GM12878 (cell line): Measurements from ENCODE around the gene ZNF554.
A peak's percentile ranks its signal among the peaks of the same experiment; 100 is the strongest.

ENCODE experiments used
- BHLHE40 ChIP-seq, 2 experiments: fragments of 450-650 bp in 1 of 2; IDR thresholded peaks; 2 replicates each; pipeline ENCODE4 v1.6.1; 2011 to 2017; ENCODE audit warnings: low read depth in 2 of 2, borderline replicate concordance in 1 of 2, improper control_type of control experiment in 1 of 2, low read length in 1 of 2, mild to moderate bottlenecking in 1 of 2
- EZH2 ChIP-seq: IDR thresholded peaks from 2 replicates; pipeline ENCODE4 v1.6.1; 2012; ENCODE audit warnings: low read depth, mild to moderate bottlenecking, control low read depth, inconsistent platforms, low read length, borderline replicate concordance; ENCODE audit not compliant: control insufficient read depth
- FOS ChIP-seq: IDR thresholded peaks from 3 replicates; pipeline ENCODE4 v1.6.1; 2011; ENCODE audit warnings: borderline replicate concordance; ENCODE audit not compliant: insufficient read length; ENCODE audit errors: extremely low read depth
- JUND ChIP-seq: IDR thresholded peaks from 2 replicates; pipeline ENCODE4 v1.6.1; 2012; ENCODE audit warnings: low read depth, mild to moderate bottlenecking, low read length, improper control_type of control experiment, moderate library complexity
- KLF5 ChIP-seq: fragments of 450-650 bp; IDR thresholded peaks from 2 replicates; pipeline ENCODE4 v1.6.1; 2014; ENCODE audit warnings: mild to moderate bottlenecking; ENCODE audit not compliant: partially characterized antibody
- POLR2A ChIP-seq: IDR thresholded peaks from 2 replicates; pipeline ENCODE4 v1.6.1; 2011; ENCODE audit warnings: low read depth, mild to moderate bottlenecking, low read length
- RFX5 ChIP-seq: IDR thresholded peaks from 2 replicates; pipeline ENCODE4 v1.6.1; 2011; ENCODE audit warnings: low read depth, low read length, improper control_type of control experiment
- SIN3A ChIP-seq: IDR thresholded peaks from 2 replicates; pipeline ENCODE4 v1.6.1; 2012; ENCODE audit warnings: low read depth, low read length, improper control_type of control experiment
- SMAD5 ChIP-seq: IDR thresholded peaks from 2 replicates; pipeline ENCODE4 v1.6.1; 2016; ENCODE audit warnings: antibody characterized with exemption, low read depth
- SPI1 ChIP-seq: IDR thresholded peaks from 2 replicates; pipeline ENCODE4 v1.6.1; 2011; ENCODE audit warnings: low read depth, mild to moderate bottlenecking, low read length, moderate library complexity, borderline replicate concordance; ENCODE audit not compliant: insufficient read depth
- TCF12 ChIP-seq: IDR thresholded peaks from 2 replicates; pipeline ENCODE4 v1.6.1; 2011; ENCODE audit warnings: low read depth, mild to moderate bottlenecking, low read length
- TF ChIP-seq, protein P1 (sequence below), 3 experiments: IDR thresholded peaks in 2 of 3; conservative IDR thresholded peaks in 1 of 3; 2 replicates each; pipeline ENCODE4 v1.5.1; 2011; ENCODE audit warnings: low read depth in 3 of 3, low read length in 3 of 3, mild to moderate bottlenecking in 3 of 3, control low read depth in 2 of 3, moderate library complexity in 2 of 3, inconsistent platforms in 1 of 3, mixed read lengths in 1 of 3; ENCODE audit not compliant: control insufficient read depth in 2 of 3, insufficient read depth in 1 of 3; ENCODE audit errors: extremely low read depth in 1 of 3
- TF ChIP-seq, protein P2 (sequence below): IDR thresholded peaks from 2 replicates; pipeline ENCODE4 v1.6.1; 2012; ENCODE audit warnings: low read depth, low read length, improper control_type of control experiment
- TF ChIP-seq, protein P3 (sequence below): IDR thresholded peaks from 2 replicates; pipeline ENCODE4 v1.6.1; 2011; ENCODE audit warnings: low read depth, mild to moderate bottlenecking, low read length, moderate library complexity, borderline replicate concordance; ENCODE audit errors: extremely low read depth

DNA sequence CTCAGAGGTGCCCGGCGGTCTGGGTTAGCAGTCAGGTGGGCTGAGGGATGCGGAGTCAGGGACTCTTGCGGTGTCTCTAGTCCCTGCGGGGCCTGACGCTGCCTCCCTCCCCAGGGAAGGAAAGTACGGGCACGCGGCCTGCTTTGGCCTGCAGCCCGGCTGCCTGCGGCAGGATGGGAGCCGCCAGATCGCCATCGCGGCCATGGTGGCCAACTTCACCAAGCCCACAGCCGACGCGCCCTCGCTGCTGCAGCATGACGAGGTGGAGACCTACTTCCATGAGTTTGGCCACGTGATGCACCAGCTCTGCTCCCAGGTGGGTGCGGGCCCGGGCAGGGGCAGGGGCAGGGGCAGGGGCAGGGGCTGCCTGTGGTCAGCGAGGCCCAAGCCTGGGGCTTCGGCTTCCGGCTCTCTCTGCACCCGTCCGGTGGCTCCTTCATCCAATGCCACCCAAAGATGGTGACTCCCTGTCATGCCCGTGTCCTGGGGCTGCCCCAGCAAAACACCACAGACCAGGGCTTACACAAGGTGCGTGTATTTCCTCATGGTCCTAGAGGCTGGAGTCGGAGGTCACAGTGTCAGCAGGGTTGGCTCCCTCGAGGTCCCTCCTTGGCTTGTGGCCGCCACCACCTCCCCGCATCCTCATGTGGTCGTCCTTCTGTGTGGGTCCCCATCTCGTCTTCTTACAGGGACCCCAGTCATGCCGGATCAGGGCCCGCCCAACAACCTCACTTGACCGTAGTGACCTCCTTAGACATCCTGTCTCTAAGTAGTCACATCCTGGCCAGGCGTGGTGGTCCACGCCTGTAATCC lies 11.3 kb upstream of the ZNF554 start:
- TF ChIP-seq, protein P1, sequence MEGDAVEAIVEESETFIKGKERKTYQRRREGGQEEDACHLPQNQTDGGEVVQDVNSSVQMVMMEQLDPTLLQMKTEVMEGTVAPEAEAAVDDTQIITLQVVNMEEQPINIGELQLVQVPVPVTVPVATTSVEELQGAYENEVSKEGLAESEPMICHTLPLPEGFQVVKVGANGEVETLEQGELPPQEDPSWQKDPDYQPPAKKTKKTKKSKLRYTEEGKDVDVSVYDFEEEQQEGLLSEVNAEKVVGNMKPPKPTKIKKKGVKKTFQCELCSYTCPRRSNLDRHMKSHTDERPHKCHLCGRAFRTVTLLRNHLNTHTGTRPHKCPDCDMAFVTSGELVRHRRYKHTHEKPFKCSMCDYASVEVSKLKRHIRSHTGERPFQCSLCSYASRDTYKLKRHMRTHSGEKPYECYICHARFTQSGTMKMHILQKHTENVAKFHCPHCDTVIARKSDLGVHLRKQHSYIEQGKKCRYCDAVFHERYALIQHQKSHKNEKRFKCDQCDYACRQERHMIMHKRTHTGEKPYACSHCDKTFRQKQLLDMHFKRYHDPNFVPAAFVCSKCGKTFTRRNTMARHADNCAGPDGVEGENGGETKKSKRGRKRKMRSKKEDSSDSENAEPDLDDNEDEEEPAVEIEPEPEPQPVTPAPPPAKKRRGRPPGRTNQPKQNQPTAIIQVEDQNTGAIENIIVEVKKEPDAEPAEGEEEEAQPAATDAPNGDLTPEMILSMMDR (IDR thresholded peaks at IDR 0.05 in 2 of 3, conservative IDR thresholded peaks at IDR 0.05 in 1 of 3; ENCODE audit: control insufficient read depth in 2 of 3, extremely low read depth in 1 of 3, insufficient read depth in 1 of 3, low read depth in 3 of 3, low read length in 3 of 3) = no peak
- TF ChIP-seq SPI1 (no peak), BHLHE40 (IDR thresholded peaks at IDR 0.05; ENCODE audit: borderline replicate concordance in 1 of 2, low read depth in 2 of 2, low read length in 1 of 2) (no peak), SIN3A (no peak), KLF5 (no peak), POLR2A (0 out of 2 replicates have a peak, but pooled peaks have one; percentile 29), SMAD5 (no peak), JUND (no peak), RFX5 (no peak), TCF12 (no peak), EZH2 (no peak), FOS (no peak)
- TF ChIP-seq, protein P2, sequence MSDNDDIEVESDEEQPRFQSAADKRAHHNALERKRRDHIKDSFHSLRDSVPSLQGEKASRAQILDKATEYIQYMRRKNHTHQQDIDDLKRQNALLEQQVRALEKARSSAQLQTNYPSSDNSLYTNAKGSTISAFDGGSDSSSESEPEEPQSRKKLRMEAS = no peak
- TF ChIP-seq, protein P3, sequence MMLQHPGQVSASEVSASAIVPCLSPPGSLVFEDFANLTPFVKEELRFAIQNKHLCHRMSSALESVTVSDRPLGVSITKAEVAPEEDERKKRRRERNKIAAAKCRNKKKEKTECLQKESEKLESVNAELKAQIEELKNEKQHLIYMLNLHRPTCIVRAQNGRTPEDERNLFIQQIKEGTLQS = no peak
